GM18867 (cell line): Measurements from ENCODE around the gene CACNA1D.
A peak's percentile ranks its signal among the peaks of the same experiment; 100 is the strongest.
"Not testable (repeated sequence)": the region's sequence is repeated elsewhere in the genome, so short reads cannot be mapped to it uniquely, and the experiment has no call there.

Experiments used
- ATAC-seq: cut with Tn5 transposase; IDR thresholded peaks from one replicate; pipeline ENCODE4 v1.9.1; 2021; ENCODE audit warnings: mild to moderate bottlenecking, moderate library complexity; ENCODE audit not compliant: unreplicated experiment

CACNA1D gene

GRCh38 chr3:53612508-53612907 is 118.1 kb downstream of the CACNA1D start:
- no peak for ATAC-seq

- ATAC-seq, result peak; percentile 51
These were observed 118.7 kb downstream of the CACNA1D start for GRCh38 chr3:53613125-53613524.

DNA sequence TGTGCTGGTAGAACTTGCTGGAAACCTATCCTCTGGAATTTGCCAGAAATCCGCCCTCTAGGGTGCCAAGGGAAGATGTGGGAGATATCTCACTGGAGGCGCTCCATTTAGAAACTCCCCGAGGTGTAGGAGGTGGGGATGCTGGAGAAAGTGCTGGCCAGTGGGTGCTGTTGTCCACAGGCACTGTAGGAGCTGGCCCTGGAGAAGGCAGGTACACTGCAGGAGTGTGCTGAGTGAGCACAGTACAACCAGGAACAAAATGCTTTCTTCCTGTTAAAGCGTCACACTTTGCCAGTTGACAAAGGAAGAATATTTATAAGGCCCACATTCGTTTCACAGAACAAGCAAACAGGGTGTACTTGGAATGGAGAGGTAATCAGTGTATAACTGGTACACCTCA is 119.9 kb downstream of the CACNA1D start:
- no peak for ATAC-seq

GRCh38 chr3:53616321-53616720 is 121.9 kb downstream of the CACNA1D start:
- no peak for ATAC-seq

GRCh38 chr3:53616971-53617892 is 122.8 kb downstream of the CACNA1D start:
- peak; percentile 40 for ATAC-seq

- no peak for ATAC-seq
These were observed 123.6 kb downstream of the CACNA1D start for GRCh38 chr3:53617893-53618523.

DNA sequence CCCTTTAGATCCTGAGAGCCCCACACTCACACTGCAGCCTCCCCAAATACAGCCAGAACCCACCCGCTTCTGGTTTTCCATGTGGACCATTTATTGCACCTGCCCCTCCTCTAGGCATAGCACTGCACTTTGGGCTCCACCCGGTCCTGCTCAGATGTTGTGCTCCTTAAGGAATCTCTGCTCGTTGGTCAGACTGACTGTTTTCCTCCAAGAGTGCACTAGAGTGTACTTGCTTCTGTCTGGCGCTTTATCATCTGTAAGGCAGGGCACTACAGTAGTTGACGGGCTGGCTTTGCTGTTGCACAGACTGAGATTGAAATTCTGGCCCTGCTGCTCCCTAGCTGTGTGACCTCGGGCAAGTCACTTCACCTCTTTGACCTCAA is 124.1 kb downstream of the CACNA1D start:
- ATAC-seq, result no peak

GRCh38 chr3:53618936-53619335 is 124.5 kb downstream of the CACNA1D start:
- ATAC-seq, result no peak

DNA sequence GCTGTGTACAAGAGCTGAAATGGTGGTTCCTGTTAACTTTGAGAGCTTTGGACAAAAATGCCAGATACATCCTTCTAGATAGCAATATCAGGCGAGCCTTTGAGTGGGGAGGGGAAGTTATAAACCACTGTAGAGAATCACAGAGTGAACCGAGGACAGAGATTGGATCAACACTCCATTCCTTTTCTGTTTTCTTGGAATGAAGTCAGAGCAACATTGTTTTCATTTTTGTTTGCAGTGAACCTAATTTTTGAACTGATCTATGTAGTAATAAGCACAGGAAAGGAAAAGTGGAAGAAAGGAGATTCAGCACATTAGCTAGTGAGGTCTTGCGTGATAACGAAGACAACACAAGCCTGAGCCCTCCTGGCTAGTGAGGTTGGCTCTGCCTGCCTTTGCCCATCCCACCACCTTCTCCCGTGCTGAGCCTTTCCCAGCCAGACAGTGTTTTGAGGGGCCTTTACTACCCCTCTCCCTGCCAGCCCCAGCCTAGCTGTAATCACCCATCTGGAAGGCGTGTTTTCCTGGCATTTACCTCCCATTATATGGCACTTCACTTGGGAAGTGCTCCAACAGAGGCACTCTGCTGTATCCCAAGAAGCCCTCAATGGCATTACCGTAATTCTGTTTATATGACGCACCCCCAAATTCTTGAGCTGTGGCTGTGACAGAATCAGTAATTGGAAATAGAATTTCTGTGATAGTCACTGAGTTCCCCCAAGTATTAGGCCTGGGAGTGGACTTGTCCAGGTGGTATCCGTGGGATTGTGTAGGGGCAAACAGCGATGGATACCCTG is 129.8 kb downstream of the CACNA1D start:
- no peak for ATAC-seq

DNA sequence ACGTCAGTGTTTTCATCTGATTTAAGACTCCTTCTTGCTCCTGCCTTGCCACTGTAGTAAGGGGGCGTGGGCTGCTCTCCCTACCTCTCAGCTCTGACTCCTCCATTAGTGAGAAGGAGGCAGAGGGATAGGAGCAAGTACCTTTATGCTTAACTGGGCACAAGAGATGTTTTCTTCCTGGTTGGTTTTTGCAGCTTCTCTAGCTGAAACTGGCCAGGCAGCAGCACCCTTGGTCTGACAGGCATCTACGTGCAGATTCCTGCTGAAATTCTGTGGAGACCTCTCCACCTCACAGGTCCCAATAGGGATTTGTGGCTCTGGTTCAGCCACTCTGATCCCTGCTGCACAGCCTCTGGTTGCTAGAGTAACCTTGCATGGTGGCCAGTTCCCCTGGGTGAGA is 132.5 kb downstream of the CACNA1D start:
- ATAC-seq, result no peak

GRCh38 chr3:53628536-53629401 is 134.4 kb downstream of the CACNA1D start:
- ATAC-seq, result no peak

GRCh38 chr3:53629402-53629723 is 135.0 kb downstream of the CACNA1D start:
- no peak for ATAC-seq

DNA sequence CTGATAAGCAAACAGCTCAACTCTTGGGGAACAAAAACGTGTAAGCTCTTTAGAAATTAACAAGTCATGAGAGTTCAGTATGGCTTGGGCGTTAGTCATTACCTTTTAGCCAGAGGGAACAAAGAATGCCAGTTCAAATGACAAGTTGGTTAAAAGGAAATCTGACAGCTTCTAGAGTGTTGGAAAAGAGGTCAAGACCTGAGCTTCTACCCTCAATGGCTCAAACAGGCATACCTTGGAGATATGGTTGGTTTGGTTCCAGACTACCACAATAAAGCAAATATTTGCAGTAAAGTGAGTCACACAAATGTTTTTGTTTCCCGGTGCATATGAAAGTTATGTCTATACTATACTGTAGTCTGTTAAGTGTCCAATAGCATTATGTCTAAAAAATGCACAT is 136.1 kb downstream of the CACNA1D start:
- ATAC-seq, result no peak

- ATAC-seq, result no peak
These were observed 138.9 kb downstream of the CACNA1D start for GRCh38 chr3:53633197-53633787.

- no peak for ATAC-seq
These were observed 140.6 kb downstream of the CACNA1D start for GRCh38 chr3:53635041-53635440.

- ATAC-seq, result not testable (repeated sequence)
These were observed 144.4 kb downstream of the CACNA1D start for GRCh38 chr3:53638806-53639205.

DNA sequence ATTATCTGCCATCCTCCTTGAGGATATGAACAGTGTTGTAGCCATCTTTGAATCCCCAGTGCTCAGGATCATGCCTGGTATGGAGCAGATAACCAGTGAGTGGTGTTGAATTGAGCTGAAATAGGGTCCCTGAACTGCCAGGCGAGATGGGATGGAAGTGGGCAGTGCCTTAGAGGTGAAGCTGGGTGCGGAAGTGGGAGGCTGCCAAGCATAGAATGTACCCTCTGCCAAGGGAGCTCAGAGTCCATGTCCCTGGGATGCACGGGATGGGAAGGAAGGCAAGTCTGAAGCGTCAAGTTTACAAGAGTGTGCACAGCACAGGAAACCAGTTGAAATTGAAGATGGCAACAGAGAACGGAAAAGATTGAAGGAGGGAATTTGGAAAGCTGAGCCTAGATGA is 147.0 kb downstream of the CACNA1D start:
- ATAC-seq, result no peak

DNA sequence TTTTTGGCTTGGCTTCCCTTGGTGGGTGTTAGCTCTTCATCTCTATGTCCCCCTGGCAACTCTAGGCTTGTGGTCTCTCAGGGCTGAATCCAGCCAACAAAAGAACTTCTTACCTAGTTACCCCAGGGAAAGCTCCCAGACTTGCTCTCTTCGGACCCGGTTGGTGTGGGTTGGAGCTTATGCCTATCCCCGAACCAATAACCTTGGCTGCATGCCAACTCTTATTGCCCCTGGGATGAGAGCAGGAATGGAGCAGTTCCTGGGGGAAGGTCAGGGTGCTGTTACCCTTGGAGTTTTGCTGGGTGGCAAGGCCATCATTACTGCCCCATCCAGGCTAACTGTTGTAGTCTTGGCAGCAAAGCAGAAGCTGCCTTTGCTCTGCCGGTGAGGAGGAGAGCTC is 147.8 kb downstream of the CACNA1D start:
- ATAC-seq, result no peak

DNA sequence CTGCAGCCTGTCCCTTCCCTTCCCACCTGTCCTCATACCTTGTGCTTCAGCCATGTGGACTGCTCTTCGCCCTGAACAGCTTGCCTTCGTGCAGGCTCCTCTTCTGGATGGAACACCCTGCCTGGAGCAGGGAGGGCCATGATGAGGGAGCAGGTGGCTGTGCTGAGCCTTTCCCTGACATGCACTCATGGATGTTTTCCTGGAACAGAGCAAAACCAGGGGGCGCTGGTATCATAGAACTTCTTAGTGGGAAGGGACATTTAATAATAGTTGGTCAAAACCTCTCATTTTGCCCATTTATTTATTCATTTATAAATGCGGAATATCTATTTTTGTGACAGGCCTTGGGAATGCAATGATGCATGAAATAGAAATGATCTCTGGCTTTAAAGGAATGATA is 149.3 kb downstream of the CACNA1D start:
- no peak for ATAC-seq

DNA sequence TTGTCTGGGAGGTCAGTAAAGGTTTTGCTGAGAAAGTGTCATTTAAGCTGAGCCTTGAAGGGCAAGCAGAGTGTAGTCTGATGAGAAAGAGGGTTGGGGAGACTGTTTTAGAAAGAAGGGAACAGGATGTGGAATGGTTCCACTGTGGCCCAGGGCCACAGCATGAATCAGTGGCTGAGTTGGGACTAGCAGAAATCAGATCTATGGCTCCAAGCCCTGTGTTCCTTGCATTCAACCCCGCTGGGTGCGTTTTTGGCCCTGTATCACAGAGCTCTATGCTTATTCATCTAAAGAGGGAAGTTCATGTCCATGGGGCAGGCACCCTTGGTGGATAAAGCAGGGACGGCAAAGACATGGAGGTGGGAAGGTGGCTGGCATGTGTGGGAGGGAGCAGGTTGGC is 151.3 kb downstream of the CACNA1D start:
- ATAC-seq, result no peak
